GM18511 (cell line): ENCODE results near the gene ARID1B.

Source experiments
- ATAC-seq: cut with Tn5 transposase; IDR thresholded peaks from one replicate; pipeline ENCODE4 v1.9.1; 2021; ENCODE audit warnings: mild to moderate bottlenecking, moderate library complexity; ENCODE audit not compliant: unreplicated experiment

ARID1B gene

DNA sequence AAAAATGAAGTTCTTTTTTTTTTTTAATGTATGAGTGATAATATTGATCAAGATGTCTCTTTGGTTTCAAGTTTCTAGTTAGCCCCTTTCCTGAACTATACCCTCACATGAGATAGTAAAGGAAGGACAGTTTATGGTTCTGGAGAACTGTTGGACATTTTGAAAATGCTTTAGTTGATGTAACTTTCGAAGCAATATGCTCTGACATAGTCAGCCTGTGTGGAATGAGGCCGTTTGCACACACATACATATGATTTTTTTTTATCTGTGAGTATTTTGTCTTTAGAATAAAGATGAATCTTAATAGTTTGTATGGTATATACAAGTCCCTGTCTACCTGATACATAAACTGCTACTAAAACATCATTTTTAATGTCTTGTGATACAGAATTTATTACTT lies 177.0 kb downstream of the ARID1B start:
- no peak for ATAC-seq

DNA sequence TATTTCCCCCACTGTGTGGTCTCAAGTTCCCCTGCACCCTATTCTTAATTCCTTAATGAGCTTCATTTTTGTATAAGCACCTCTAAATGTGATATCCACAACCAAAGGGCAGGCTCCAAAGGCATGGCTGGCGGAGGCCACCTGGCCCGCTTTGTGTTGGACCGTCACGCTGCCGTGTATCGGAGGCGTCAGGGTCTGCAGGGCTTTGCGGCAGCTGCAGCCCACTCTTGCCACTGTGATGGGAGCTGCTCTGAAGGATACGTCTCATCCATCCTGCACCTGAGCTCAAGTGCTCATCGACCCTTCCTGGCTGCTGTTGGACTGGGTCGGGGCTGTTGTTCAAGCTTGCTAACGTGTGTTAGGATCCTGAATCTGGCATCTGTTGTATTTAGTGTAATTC lies 177.6 kb downstream of the ARID1B start:
- no peak for ATAC-seq

DNA sequence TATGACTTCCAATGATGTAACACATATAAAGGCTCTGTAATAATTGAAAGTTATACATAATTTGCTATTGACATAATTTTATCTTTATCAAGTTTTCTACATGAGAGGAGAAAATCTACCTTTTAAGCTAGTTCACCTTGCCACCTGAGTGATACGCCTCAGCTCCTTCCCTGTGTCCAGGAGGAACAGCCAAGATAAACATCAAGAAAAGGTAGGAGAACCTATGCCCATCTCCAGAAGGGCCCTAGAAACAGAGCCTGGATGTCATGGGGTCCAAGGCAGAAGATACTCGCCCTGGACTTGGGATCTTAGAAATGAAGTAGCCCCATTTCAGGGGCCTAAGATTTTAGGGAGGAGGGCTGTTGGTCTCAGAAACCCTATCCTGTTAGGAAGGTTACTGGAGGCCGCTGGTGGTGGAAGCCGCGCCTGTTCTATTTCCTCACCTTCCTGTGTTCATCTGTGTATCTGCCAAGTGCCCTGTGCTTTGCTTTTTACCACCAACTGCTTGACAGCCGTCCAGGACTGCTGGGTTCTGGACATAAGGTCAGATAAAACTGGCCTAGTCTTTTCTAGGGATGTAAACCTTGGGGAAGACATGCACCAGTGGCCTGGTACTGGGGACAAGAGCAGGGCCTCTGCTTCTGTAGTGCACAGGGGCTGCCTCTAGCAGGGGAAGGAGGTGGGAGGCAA lies 178.5 kb downstream of the ARID1B start:
- ATAC-seq, result no peak

DNA sequence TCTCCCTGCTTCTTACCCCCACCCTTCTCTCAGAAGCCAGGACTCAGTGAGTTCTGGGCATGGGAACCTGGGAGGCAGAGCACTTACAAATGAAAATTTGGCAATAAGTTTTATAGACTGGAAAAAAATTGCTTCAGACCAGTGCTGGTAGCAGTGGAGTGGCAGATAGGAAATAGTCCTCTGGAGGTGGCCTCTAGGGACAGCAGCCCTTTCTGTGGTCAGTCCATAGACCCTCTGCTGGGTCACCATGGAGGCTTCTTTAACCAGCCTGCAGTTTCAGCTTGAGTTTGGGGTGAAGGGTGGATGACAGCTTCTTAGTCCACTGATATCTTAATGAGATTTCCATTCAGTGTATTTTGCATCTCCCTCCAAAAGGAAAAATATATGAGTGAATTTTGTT lies 179.1 kb downstream of the ARID1B start:
- ATAC-seq, result no peak

DNA sequence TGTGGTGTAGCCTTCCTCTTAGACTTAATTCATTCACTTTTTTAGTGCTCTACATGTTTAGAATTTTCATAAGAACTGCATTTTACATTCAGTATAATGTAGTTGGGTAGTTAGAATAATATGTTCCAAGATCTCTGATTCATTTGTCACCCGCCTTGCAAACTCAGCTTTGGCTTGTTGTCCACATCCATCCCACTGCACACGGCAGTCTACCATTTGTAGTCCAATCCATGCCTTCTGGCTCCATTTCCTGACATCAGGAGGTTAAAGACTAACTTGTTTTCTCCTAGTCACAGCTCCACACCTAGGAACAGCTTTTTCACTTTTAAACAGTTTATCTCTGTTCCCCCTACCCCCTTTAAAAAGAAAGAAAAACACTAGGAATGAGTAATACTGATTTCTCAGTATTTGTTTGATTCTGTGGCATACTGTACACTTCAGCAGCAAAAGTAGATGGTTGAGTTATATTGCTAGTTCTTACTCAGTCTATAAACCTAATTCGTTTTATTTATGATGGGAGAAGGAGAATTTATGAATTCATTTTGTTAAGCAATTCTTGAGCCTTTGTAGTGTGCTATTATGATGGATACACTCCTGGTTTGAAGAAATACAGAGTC lies 180.9 kb downstream of the ARID1B start:
- ATAC-seq, result peak; percentile 72

DNA sequence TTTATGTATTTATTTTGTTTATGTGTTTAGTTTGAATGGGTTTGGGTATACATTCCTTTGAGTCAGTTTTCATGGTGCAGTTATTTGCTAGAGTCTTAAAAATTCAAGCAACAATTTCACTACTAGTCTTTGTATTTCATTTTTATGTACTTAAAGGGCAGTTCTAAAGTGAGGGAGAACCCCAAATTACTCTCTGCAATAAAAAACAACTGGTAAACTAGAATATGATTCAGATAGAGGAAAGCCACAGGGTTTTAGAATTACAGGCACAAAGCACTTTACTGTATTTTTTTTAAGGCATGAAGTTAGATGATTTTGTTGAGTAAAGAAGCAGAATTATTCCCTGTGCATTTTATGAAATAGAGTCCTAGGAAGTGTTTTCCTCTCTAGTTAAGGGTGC lies 183.3 kb downstream of the ARID1B start:
- ATAC-seq, result no peak

DNA sequence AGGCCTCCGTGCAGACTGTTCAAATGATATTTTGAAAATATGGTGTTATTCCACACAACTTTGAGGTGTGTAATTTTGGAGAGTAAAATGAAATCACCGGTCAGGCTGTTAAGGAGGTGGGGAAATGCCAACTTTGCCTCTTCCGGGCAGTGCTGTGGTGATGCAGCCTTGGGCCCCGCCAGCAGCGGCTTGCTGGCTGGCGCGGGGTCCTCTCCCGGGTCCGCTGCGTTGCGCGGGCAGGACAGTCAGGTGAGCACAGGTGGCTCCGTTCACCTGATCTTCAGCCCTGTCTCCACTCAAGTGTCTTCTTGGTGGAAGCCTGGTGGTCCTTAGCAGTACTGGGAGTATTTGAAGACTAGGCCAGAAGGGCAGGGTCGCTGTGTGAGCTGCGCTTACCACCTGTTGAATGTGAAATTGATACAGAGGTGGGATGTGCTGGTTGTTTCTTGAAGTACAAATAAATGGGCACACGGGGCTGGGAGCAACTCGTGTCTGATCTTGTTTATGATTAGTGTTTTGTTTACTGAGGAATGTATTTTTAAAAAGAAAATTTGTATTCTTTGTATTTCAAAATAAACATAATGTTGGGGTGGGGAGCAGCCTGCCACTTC lies 184.2 kb downstream of the ARID1B start:
- no peak for ATAC-seq

DNA sequence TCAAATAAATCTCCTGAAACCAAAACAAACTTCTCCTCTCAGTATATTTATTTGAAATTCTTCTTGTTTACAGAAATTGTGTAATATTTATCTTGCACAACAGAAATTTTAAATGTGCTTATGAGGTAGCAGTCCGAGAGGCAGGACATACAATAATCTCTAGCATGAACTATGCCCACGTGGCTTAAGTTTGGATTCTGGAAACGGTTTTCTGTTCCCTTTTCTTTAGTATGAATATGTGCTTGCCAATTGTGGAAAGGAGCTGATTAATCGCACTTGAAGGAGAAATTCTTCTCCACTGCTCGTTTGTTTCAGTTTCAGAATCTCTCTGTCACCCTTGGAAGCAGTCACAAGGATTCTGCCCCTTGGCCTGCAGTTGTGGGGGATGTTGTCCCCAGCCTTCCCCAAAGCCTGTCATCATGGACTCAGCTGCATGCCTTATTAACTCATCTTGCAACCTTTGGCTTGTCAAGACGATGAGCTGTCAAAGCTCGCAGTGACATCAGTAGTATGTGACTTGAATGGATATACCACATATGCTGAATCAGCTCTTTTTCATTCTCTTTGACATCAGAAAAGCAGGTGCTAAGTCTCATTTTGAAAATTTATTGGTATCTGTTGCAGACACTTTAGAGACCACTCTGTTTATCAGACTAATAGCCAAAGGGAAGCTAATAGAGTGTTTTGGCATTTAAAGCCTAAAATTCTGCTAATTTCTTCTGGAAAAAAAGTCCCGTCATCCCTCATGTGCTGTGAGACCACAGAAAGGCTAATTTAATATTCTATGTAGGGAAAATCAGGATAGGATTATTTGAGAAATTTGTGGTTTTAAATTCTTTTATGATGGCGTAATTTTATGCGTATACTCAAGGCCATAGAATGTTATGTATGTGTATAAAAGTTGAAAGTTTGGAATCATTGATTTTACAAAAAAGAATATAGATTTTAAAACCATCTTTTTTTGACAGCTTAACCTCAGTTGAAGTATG lies 186.8 kb downstream of the ARID1B start:
- ATAC-seq, result peak; percentile 56

DNA sequence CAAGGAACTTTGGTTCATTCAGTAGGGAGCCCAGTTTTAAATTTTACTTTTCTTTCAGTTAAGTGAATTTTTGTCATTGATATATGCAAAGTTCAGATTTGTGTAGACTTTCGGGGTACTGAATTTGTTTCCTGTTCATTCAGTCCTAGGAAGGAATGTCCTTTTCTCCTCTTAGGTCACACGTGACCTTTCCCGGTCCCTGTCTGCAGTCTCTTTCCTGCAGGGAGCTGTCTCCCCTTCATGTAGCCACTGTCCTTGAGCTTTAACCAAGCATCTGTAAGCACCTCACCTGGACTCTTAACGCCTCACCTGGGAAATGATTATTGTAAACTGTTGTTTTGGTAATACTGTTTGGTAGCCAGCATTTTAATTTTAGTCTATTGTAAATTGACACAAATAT lies 190.7 kb downstream of the ARID1B start:
- ATAC-seq, result no peak

DNA sequence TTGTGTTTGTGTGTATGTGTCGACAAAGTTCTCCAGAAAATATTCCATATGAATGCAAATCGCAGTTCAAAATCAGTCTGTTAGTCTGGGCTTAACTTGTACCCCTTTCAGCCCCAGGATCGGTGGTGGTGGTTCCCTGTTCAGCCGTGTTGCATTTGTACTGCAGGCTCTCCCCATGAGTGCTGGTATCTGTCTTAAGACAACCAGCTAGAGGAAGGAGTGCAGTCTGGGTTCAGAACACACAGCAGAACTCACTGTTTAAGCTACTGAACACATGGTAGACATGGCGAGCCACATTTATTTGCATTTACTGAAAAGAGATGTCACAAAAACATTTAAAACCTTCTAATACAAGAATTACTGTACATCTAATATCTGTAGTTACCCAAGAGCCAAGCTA lies 192.1 kb downstream of the ARID1B start:
- ATAC-seq, result no peak

DNA sequence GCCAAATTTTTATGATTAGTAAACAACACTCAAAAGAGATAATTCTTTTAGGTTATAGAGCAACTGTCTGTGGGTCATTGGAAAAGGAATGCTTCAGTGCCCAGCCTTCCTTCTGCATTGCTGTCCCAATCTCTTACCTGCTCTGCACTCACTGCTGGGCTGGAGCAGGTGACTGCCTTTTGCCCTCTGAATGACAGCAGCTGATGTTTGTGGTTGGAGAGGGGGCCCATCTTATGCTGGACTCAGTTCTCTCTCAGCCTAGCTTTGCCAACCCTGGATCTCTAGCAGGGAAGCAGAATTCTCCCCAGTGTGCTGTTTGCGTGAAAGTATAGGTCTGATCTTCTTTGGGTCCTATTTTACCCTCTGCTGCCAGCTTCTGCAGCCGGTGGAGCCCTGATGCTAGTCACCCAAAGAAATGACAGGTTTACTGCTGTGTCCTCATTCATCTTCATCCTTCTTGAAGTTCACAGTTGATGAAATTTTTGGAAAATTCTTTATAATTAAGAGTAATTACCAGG lies 193.5 kb downstream of the ARID1B start:
- no peak for ATAC-seq

DNA sequence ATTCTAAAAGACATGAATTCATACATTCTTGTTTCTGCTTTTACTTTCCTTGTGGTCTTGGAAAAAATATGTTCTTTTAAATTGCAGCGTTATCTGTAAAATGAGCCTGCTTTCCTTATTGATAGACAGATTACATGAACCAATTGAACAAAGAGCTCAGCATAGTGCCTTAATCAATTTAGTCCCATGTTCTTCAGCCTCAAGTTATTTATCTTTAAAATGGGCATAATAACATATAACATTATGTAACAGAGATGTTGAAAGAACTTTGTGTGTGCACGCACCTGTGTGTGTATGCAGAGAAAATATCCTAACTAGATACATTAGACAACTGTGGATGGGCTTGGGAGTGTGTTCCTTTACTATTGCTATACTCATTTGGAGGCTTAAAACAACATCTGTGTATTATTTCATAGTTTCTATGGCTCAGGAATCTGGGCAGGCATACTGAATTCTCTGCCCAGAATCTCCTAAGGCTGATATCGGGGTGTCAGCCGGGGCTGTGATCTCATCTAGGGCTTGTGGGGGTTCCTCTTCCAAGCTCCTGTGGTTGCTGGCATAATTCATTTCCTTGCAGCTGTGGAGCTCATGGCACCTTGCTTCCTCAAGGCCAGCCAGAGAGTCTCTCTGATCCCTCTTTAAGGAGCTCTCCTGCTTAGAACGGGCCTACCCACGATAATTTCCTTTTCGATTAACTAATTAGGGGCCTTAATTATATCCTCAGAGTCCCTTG lies 194.1 kb downstream of the ARID1B start:
- ATAC-seq, result no peak

DNA sequence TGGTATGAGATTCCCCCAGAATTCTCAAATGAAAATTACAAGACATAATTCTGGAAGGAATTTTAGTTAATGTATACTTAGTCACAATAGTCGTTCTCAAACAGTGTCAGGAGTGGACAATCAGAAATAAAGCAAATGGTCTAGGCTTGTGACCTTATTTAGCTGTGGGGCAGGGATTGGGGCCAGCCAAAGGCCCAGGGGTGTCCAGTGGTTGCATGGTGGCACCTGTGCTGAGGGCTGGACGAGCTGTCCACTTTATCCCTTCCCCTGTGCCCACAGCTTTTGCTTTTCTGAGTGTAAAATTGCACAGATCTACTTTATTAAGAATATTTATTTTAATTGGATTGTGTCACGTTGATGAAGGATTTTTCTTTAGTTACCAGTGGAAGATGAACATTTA lies 195.0 kb downstream of the ARID1B start:
- ATAC-seq, result no peak

DNA sequence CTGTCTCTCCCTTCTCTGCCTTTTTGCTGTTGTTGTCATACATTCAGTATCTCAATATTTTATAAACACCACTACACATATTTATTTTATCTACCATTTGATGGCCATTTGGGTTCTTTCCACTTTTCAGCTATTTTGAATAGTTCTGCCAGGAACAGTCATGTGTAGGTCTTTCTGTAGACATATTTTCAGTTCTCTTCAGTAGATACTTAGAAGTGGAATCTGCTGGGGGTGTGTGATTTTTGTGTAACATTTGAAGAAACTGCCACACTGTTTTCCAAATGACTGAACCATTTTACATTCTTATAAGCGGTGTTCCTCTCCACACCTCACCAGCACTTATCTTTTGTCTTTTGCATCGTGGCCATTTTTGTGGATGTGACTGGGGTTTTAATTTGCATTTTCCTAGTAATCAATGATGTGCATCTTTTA lies 197.7 kb downstream of the ARID1B start:
- ATAC-seq, result no peak

DNA sequence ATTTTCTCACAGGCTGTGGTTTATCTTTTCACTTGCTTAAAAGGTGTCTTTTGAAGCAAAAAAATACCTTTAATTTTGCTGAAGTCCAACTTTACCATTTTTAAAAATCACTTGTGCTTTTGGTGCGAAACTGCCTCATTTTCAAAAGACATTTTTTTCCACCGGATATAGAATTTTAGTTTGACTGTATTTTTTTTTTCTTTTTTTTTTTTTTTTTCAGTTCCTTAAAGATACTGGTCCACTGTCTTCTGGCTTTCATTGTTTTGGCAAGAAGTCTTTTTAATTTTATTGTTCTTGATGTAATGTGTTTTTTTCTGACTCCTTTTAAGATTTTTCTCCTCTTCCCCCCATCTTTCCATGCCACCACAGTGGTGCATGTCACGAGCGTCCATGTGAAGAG lies 198.2 kb downstream of the ARID1B start:
- no peak for ATAC-seq

DNA sequence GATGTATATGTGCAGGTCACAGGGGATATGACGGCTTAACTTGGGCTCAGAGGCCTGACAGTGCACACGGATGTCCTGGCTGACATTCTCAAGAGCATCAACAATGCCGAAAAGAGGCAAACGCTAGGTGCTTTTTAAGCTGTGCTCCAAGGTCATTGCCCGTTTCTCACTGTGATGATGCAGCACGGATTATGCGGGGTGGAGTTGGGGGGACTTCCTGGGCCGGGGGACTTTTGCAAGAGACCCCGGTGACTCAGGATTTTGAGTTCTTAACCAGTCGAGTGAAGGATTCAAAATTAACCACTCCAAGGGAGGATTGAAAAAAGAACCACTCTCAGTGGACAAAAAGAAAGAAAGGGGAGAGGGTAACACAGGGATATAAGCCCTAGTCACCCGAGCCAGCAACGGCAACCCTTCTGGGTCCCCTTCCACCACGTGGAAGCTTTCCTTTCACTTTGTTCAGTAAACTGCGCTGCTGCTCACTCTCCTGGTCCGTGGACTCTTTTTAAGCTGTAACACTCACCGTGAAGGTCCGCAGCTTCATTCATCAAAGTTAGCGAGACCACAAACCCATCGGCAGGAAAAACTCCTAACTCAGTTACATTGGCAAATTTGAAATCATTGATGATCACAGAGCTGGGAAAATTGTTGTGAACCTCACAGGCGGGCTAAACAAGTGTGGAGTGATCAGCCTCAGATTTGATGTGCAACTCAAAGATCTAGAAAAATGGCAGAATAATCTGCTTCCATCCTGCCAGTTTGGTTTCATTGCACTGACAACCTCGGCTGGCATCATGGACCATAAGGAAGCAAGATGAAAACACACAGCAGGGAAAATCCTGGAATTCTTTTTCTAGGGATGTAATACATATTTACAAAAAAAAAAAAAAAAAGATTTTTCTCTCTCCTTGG lies 199.3 kb downstream of the ARID1B start:
- no peak for ATAC-seq

DNA sequence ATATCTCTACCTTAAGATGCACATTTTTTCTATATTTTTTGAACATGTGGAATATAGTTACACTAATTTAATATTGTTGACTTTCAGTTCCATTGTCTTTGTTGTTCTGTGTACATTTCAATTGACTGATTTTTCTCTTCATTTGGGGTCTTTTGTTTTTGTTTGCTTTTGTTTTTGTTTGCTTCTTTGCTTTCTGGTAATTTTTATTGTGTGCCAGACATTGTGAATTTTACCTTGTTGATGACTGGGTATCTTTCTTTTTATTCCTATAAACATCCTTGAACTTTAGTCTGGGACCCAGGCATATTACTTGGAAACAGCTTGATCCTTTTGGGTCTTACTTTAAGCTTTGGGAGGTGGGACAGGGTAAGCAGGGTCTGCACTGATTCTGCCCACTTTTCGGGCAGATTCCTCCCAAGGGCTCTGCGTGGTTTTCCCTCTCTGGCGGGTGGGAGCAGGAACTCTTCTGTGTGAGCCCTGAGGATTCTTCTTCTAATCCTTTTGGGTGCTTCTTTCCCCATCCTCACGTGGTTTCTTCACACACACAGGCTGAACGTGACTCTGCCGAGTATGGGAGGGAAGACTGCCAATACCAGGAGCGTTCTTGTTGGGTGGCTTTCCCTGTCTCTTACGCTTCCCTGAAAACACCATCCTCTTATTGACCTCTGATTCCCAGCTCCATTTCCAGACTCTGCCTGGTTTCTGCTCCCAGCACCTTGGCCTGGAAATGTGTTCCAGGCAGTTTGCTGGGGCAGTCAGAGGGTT lies 200.5 kb downstream of the ARID1B start:
- no peak for ATAC-seq

DNA sequence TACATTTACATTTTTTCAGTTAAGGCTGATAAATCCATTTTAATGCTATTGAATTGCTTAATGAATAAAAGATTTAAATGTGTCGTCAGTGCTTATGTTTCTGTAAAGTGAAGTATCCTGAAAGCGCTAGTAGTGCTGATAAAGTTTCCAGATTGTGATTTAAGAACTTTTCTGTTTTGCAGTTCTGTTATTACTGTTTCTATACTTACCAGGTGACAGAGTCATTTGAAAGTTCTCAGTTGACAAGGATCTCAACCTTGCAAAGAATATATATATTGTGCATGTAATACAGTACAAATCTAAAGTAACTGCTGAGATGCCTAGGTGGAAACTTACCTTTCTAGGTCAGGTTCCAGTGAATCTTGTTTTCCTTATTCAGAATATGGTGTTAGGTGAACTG lies 201.8 kb downstream of the ARID1B start:
- peak; percentile 54 for ATAC-seq

DNA sequence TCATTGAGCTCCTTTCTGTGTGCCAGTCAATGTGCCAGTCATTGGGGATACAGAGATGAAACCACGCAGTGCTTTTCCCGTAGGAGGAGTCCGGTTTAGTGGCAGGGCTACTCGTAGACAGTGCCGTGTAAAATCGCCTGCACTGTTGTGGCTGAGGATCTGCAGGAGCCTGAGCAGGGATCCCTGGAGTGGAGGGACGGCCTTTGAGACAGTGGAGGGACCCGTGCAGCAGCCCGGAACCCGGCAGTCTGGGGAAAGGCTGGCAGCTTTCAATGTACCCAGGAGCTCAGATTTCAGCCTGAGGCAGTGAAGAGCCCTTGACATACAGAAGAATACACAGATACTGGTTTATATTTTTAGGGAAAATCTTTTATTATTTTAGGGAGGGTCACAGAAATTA lies 203.3 kb downstream of the ARID1B start:
- no peak for ATAC-seq
